Type B pancreatic cell (in vitro differentiated cells): ENCODE measurements around the gene GNG4. TPM values are rescaled to one million over a fixed set of nuclear protein-coding genes. Genes with fewer than 3 reads are reported as not detected.

Experiments used
- DNase-seq: peaks from one replicate; pipeline ENCODE4 v3.0.0; 2021; ENCODE audit warnings: mixed read lengths; ENCODE audit not compliant: unreplicated experiment; ENCODE audit errors: extremely low spot score
- H3K27ac Mint-ChIP-seq: 2 replicates; pipeline ENCODE4 v1.8.0; 2021; ENCODE audit warnings: mild to moderate bottlenecking, mixed read lengths
- H3K27me3 Mint-ChIP-seq: 2 replicates; pipeline ENCODE4 v1.8.0; 2021; ENCODE audit warnings: mixed read lengths
- H3K36me3 Mint-ChIP-seq: 2 replicates; pipeline ENCODE4 v1.8.0; 2021; ENCODE audit warnings: mixed read lengths
- H3K4me1 Mint-ChIP-seq: one replicate; pipeline ENCODE4 v1.8.0; 2021; ENCODE audit warnings: mixed read lengths; ENCODE audit not compliant: unreplicated experiment
- H3K4me3 Mint-ChIP-seq: 2 replicates; pipeline ENCODE4 v1.8.0; 2021; ENCODE audit warnings: mild to moderate bottlenecking, mixed read lengths
- H3K9me3 Mint-ChIP-seq: 2 replicates; pipeline ENCODE4 v1.8.0; 2021; ENCODE audit warnings: mixed read lengths
- total RNA-seq: library from RNA; stranded (reverse); gene quantifications from 2 replicates; pipeline ENCODE4 v1.2.1, GENCODE V29; 2021; ENCODE audit warnings: low replicate concordance
- TF ChIP-seq, protein P1 (sequence below): fragments of 200-600 bp; sonication (generic); conservative IDR thresholded peaks from 2 replicates; pipeline ENCODE4 v1.5.0; 2021; ENCODE audit warnings: antibody characterized with exemption, mild to moderate bottlenecking

GNG4 gene
- total RNA-seq, 1 donor from 2014 or later: 28.5 TPM

DNA sequence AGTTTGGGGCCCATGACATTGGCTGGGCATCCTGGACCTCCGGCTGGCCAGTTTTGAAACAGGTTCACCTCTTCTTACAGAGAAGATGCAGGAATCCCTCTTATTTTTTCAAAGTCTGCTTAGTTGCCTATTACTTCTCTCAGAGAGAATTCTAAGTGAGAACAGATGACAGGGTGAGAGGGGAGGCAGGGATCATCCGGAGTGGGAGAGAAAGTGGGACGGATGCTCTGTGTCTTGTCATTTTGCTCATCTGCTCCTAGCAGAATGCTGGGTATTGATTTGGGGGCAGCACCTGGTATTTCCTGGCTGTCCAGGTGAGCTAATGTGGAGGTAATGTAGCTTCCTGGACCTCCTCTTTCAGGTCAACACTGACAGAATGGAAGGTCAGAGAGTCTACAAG lies 32.4 kb downstream of the GNG4 start:
- Mint-ChIP-seq H3K9me3 (no peaks in the 10 kb centered on the region), H3K4me1 (peaks cover 2% of the 10 kb centered on the region), H3K36me3 (no peaks in the 10 kb centered on the region), H3K4me3 (no peak overlapping the region), H3K27me3 (no peaks in the 10 kb centered on the region), H3K27ac (no peak overlapping the region)
- TF ChIP-seq, protein P1, sequence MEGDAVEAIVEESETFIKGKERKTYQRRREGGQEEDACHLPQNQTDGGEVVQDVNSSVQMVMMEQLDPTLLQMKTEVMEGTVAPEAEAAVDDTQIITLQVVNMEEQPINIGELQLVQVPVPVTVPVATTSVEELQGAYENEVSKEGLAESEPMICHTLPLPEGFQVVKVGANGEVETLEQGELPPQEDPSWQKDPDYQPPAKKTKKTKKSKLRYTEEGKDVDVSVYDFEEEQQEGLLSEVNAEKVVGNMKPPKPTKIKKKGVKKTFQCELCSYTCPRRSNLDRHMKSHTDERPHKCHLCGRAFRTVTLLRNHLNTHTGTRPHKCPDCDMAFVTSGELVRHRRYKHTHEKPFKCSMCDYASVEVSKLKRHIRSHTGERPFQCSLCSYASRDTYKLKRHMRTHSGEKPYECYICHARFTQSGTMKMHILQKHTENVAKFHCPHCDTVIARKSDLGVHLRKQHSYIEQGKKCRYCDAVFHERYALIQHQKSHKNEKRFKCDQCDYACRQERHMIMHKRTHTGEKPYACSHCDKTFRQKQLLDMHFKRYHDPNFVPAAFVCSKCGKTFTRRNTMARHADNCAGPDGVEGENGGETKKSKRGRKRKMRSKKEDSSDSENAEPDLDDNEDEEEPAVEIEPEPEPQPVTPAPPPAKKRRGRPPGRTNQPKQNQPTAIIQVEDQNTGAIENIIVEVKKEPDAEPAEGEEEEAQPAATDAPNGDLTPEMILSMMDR: no peak
- DNase-seq: no peak

DNA sequence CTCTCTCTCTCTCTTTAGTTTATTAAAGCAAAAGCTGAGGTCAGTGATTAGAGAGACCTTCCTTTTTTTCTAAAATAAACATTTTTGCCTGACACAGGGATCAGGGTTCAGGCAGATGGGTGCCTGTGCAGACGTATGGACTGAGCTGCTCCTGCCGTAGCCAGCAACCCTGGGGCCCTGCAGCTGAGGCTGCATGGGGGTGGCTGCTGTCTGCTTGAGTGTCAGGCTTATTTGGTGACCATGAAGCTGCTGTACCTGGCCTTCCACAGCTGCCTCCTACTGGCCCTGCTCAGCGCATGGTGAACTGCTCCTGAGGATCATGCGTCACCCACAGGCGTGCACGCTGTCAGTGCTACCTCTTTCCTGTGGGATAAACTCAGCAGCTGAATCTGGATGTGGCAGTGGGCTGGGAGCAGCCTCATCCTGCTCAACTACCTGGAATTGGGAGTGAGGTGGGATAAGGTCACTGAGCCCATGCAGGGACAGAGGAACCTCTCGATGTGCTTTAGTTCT lies 35.1 kb downstream of the GNG4 start:
- Mint-ChIP-seq H3K9me3 (no peaks in the 10 kb centered on the region), H3K36me3 (no peaks in the 10 kb centered on the region), H3K4me1 (no peaks in the 10 kb centered on the region), H3K27ac (no peak overlapping the region), H3K4me3 (no peak overlapping the region), H3K27me3 (no peaks in the 10 kb centered on the region)
- DNase-seq: no peak
- TF ChIP-seq, protein P1: no peak

DNA sequence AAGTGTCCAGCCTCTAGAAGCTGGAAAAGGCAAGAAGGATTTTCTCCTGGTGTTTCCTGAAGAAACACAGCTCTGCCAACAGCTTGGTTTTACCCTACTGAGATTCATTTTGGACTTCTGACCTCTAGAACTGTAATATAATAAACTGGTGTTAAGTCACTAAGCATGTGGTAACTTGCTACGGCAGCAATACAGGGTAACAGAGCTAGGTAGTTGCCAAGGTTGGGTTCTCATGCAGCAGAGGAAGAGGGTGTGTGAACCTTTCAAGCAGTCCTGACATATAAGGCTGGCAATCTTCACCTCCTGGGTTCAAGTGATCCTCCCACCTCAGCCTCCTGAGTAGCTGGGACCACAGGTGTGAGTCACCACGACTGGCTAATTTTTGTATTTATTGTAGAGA lies 36.0 kb downstream of the GNG4 start:
- H3K27ac Mint-ChIP-seq: no peak overlapping the region
- TF ChIP-seq, protein P1: no peak
- H3K9me3 Mint-ChIP-seq: no peaks in the 10 kb centered on the region
- no peaks in the 10 kb centered on the region for H3K27me3 Mint-ChIP-seq
- no peaks in the 10 kb centered on the region for H3K36me3 Mint-ChIP-seq
- H3K4me3 Mint-ChIP-seq: no peak overlapping the region
- no peaks in the 10 kb centered on the region for H3K4me1 Mint-ChIP-seq
- DNase-seq: no peak

DNA sequence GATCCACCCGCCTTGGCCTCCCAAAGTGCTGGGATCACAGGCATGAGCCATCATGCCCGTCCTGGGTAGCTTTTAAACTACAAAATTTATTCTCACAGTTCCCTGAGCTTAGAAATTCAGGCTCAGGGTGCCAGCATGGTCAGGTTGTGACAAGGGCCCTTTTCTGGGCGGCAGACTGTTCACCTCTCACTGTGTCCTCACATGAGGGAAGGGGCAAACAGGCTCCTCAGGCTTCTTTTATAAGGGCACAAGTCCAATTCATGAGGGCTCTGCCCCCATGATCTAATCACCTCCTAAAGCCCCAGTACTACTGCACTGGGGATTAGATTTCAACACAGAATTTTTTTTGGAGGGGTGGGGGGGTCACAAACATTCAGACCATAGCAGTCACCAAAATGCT lies 36.8 kb downstream of the GNG4 start:
- H3K27me3 Mint-ChIP-seq: no peaks in the 10 kb centered on the region
- no peak for DNase-seq
- H3K36me3 Mint-ChIP-seq: no peaks in the 10 kb centered on the region

DNA sequence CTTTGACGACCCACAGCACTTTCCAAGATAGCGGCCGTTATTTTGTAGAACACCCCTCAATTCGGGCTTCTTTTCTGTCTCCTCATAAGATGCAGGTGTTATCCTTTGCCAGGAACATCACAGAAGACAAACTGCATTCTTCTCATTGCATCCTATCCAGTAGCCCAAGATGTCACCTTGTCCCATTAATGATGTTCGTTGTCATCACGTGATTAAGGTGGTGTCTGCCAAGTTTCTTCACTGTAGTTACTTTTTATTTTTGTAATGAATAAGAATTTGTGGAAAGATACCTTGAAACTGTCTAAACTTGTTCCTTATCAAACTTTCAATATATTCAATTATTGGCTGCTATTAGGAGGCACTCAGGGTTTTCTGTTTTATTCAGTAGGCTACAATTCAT lies 39.4 kb downstream of the GNG4 start:
- no peak for DNase-seq
- peak overlapping the region; percentile 12 for H3K27ac Mint-ChIP-seq
- TF ChIP-seq, protein P1: no peak
- peaks cover 7% of the 10 kb centered on the region for H3K4me1 Mint-ChIP-seq
- no peaks in the 10 kb centered on the region for H3K9me3 Mint-ChIP-seq
- no peaks in the 10 kb centered on the region for H3K27me3 Mint-ChIP-seq
- peaks cover 4% of the 10 kb centered on the region for H3K36me3 Mint-ChIP-seq
- no peak overlapping the region for H3K4me3 Mint-ChIP-seq

More for the DNA sequence above, 36.8 kb downstream of the GNG4 start:
- no peaks in the 10 kb centered on the region for H3K4me1 Mint-ChIP-seq
- H3K9me3 Mint-ChIP-seq: no peaks in the 10 kb centered on the region
- H3K4me3 Mint-ChIP-seq: no peak overlapping the region
- H3K27ac Mint-ChIP-seq: no peak overlapping the region
- TF ChIP-seq, protein P1: no peak

DNA sequence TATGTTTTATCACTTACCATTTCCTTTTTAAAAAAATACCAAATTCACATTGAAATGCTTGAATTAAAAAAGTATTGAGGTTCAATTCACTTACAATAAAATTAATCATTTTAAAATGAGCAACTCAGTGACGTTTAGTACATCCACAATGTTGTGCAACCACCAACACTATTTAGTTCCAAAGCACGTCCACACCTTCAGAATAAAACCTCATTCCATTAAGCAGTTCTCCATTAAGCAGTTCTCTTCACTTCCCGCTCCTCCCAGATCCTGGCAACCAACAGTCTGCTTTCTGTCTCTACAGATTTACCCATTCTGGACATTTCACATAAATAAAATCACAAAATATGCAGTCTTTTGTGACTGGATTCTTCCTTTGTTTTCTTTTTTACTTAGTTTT lies 41.3 kb downstream of the GNG4 start:
- H3K36me3 Mint-ChIP-seq: peaks cover 4% of the 10 kb centered on the region

More for the DNA sequence above, 41.3 kb downstream of the GNG4 start:
- no peak overlapping the region for H3K4me3 Mint-ChIP-seq
- H3K9me3 Mint-ChIP-seq: no peaks in the 10 kb centered on the region
- H3K4me1 Mint-ChIP-seq: peaks cover 7% of the 10 kb centered on the region
- no peak overlapping the region for H3K27ac Mint-ChIP-seq
- no peak for DNase-seq
- H3K27me3 Mint-ChIP-seq: no peaks in the 10 kb centered on the region
- TF ChIP-seq, protein P1: no peak
